ENCODE data around the gene PLA2G4B.

DNA sequence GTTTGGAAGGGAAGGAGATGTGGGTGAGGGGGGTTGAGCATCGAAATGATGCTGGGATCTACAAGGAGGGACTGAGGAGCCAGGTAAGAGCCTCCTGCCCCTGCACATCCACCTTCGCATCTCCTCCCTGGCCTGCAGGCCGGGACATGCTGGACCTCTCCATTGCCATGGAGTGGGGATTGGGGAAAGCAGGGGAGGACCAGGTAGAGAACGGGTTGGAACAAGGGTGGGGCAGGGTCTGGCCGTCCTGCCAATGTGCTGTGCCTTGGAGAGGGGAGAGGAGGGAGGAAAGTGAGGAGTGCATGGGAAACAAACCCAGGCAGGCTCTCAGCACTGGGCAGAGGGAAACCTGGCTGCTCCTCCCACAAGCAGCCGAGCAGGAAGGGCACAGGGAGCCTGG, 10.6 kb downstream of the PLA2G4B start:
- TF ChIP-seq CEBPB (IDR thresholded peaks at IDR 0.05): no peak
- no peak for TF ChIP-seq EP300 (IDR thresholded peaks at IDR 0.05; ENCODE audit: borderline replicate concordance)
- TF ChIP-seq, protein P1, sequence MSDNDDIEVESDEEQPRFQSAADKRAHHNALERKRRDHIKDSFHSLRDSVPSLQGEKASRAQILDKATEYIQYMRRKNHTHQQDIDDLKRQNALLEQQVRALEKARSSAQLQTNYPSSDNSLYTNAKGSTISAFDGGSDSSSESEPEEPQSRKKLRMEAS (IDR thresholded peaks at IDR 0.05): no peak
- TF ChIP-seq, protein P2, sequence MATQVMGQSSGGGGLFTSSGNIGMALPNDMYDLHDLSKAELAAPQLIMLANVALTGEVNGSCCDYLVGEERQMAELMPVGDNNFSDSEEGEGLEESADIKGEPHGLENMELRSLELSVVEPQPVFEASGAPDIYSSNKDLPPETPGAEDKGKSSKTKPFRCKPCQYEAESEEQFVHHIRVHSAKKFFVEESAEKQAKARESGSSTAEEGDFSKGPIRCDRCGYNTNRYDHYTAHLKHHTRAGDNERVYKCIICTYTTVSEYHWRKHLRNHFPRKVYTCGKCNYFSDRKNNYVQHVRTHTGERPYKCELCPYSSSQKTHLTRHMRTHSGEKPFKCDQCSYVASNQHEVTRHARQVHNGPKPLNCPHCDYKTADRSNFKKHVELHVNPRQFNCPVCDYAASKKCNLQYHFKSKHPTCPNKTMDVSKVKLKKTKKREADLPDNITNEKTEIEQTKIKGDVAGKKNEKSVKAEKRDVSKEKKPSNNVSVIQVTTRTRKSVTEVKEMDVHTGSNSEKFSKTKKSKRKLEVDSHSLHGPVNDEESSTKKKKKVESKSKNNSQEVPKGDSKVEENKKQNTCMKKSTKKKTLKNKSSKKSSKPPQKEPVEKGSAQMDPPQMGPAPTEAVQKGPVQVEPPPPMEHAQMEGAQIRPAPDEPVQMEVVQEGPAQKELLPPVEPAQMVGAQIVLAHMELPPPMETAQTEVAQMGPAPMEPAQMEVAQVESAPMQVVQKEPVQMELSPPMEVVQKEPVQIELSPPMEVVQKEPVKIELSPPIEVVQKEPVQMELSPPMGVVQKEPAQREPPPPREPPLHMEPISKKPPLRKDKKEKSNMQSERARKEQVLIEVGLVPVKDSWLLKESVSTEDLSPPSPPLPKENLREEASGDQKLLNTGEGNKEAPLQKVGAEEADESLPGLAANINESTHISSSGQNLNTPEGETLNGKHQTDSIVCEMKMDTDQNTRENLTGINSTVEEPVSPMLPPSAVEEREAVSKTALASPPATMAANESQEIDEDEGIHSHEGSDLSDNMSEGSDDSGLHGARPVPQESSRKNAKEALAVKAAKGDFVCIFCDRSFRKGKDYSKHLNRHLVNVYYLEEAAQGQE (IDR thresholded peaks at IDR 0.05; ENCODE audit: low read depth): no peak
- TF ChIP-seq YY1 (IDR thresholded peaks at IDR 0.05; ENCODE audit: low read depth): no peak
- TF ChIP-seq, protein P3, sequence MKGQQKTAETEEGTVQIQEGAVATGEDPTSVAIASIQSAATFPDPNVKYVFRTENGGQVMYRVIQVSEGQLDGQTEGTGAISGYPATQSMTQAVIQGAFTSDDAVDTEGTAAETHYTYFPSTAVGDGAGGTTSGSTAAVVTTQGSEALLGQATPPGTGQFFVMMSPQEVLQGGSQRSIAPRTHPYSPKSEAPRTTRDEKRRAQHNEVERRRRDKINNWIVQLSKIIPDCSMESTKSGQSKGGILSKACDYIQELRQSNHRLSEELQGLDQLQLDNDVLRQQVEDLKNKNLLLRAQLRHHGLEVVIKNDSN (IDR thresholded peaks at IDR 0.05): no peak
- TF ChIP-seq RAD21 (IDR thresholded peaks at IDR 0.05; ENCODE audit: low read depth): no peak
- TF ChIP-seq ZBTB7A (IDR thresholded peaks at IDR 0.05; ENCODE audit: low read depth): no peak
- no peak for TF ChIP-seq EGR1 (IDR thresholded peaks at IDR 0.05)
- TF ChIP-seq TAF1 (IDR thresholded peaks at IDR 0.05; ENCODE audit: low read depth): no peak
- no peak for TF ChIP-seq CREB1 (IDR thresholded peaks at IDR 0.05; ENCODE audit: low read depth)
- no peak for TF ChIP-seq TCF12 (IDR thresholded peaks at IDR 0.05; ENCODE audit: low read depth)
- TF ChIP-seq NFIC (IDR thresholded peaks at IDR 0.05): no peak
